Kidney epithelial cell (primary cell): Measurements from ENCODE around the gene MYL3. TPM values are rescaled to one million over a fixed set of nuclear protein-coding genes. Genes with fewer than 3 reads are reported as not detected.

Experiments used
- DNase-seq: peaks from one replicate; pipeline ENCODE4 v3.0.0-alpha.2; 2010; ENCODE audit warnings: low read depth
- H3K27me3 ChIP-seq: 2 replicates; pipeline ENCODE4 v1.6.0; 2011; ENCODE audit warnings: low read length; ENCODE audit not compliant: control insufficient read depth, insufficient read depth
- H3K36me3 ChIP-seq: 2 replicates; pipeline ENCODE4 v1.5.1; 2011; ENCODE audit warnings: low read length; ENCODE audit not compliant: control insufficient read depth, insufficient read depth
- H3K4me3 ChIP-seq: 2 replicates; pipeline ENCODE4 v1.5.1; 2011; ENCODE audit warnings: low read depth, mild to moderate bottlenecking, control low read depth, low read length
- total RNA-seq: library from RNA; depleted of rRNA; stranded (reverse); fragments of >200 nt; gene quantifications from 2 replicates; pipeline ENCODE4 v1.2.3, GENCODE V29; 2015
- TF ChIP-seq, protein P1 (sequence below): IDR thresholded peaks from 2 replicates; pipeline ENCODE4 v1.5.1; 2011; ENCODE audit warnings: mild to moderate bottlenecking, moderate library complexity, low read length, control low read depth, inconsistent platforms; ENCODE audit not compliant: insufficient read depth, poor library complexity, severe bottlenecking

MYL3 gene
- total RNA-seq, 1 donor from 2014 or later = 0.54 TPM

GRCh38 chr3:46858456-46858855 lies 4.8 kb downstream of the MYL3 start:
- TF ChIP-seq, protein P1, sequence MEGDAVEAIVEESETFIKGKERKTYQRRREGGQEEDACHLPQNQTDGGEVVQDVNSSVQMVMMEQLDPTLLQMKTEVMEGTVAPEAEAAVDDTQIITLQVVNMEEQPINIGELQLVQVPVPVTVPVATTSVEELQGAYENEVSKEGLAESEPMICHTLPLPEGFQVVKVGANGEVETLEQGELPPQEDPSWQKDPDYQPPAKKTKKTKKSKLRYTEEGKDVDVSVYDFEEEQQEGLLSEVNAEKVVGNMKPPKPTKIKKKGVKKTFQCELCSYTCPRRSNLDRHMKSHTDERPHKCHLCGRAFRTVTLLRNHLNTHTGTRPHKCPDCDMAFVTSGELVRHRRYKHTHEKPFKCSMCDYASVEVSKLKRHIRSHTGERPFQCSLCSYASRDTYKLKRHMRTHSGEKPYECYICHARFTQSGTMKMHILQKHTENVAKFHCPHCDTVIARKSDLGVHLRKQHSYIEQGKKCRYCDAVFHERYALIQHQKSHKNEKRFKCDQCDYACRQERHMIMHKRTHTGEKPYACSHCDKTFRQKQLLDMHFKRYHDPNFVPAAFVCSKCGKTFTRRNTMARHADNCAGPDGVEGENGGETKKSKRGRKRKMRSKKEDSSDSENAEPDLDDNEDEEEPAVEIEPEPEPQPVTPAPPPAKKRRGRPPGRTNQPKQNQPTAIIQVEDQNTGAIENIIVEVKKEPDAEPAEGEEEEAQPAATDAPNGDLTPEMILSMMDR = no peak
- Histone ChIP-seq H3K36me3 (no peaks in the 10 kb centered on the region), H3K27me3 (peaks cover 27% of the 10 kb centered on the region), H3K4me3 (no peak overlapping the region)
- no peak for DNase-seq

GRCh38 chr3:46857485-46858341 lies 5.5 kb downstream of the MYL3 start:
- H3K27me3 ChIP-seq = peaks cover 27% of the 10 kb centered on the region
- no peak overlapping the region for H3K4me3 ChIP-seq
- DNase-seq = no peak
- no peaks in the 10 kb centered on the region for H3K36me3 ChIP-seq
- TF ChIP-seq, protein P1 = no peak

- Histone ChIP-seq H3K27me3 (peaks cover 27% of the 10 kb centered on the region), H3K4me3 (no peak overlapping the region), H3K36me3 (no peaks in the 10 kb centered on the region)
- no peak for DNase-seq
- TF ChIP-seq, protein P1 = no peak
Measured at GRCh38 chr3:46856576-46857471, 6.4 kb downstream of the MYL3 start.

DNA sequence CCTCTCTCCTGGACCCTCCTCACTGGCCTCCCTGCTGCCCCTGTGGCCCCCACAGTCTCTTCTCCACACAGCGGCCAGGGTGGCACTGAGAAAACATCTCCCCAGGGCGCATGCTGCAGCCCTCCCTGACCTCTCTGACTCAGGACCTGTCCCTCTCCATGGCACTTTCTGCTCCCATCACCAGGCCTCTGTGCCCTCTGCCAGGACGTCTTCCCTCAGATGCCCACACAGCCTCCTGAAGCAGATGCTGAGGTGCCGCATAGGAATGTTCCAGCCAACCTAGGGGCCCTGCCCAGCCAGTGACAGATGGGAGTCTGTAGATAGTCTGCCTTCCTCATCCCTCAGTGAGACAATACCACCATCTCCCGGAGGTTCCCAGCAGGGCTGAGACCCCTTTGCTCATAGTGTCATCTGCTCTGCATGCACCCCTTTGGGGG lies 8.7 kb downstream of the MYL3 start:
- DNase-seq = no peak
- Histone ChIP-seq H3K36me3 (no peaks in the 10 kb centered on the region), H3K27me3 (peaks cover 27% of the 10 kb centered on the region), H3K4me3 (no peak overlapping the region)
- TF ChIP-seq, protein P1 = no peak

DNA sequence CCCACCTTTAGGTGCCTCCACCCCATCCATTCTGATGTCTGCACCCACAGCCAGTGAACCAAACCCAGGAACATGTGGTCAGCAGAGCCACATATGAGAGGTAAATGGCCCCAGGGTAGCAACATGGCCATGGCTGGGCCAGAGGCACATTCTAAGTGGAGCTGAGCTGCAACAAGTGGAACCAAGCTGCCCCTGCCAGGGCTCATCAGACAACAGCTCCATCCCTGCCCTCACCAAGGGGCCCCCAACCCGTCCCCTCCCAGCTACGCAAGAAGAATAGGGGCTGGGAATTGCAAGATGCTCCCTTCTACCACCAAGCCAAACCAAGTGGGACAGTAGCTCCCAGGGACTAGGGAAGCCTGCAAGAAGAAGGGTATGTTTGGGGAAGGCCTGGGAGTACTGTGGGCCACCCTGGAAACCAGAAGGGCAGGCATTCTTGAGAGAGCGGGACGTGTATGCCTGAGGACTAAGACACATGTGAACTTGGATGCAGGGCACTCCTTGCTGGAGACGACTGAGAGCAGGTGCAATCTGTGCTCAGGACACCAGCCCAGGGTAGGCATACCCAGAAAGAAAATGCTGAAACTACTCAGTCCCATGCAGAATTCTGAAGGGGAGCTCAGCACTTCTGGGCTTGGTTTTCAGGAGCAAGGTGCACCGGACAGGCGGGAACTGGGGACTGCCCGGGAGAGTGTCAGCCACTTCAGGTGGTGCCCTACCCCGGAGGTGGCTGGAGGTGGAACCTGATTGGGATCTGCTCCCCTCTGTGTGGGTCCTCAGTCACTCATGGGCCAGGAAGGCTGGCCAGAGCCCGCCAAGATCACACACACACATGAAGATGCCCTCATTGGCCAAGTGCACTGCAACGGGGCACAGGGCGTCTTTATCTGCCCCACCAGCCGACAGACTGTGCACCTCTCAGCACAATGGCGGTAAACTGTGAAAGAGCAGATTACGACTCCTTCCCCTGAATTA lies 9.5 kb downstream of the MYL3 start:
- H3K27me3 ChIP-seq = peaks cover 22% of the 10 kb centered on the region
- H3K36me3 ChIP-seq = no peaks in the 10 kb centered on the region
- TF ChIP-seq, protein P1 = no peak
- H3K4me3 ChIP-seq = no peak overlapping the region
- DNase-seq = no peak
